ENCODE data around the gene ADAM23.

DNA sequence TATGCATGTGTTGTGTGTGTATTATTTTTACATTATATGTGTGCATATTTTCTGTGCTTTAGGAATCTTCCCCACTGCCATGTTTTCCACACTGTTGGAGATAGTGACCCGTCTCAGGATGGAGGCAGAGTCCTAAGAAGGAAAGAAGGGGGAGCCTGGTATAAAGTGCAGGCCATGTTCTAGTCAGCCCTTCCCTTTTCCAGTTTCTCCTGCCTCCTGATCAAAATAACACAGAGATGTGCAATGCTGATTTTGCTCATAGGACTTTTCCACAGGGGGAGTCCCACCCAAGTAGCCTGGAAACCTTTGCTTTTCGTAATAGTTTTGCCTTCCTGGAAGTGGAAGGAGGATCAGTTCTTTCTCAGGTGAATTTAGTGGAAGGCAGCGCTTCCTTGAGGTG lies 126.1 kb downstream of the ADAM23 start:
- TF ChIP-seq CTCF (optimal IDR thresholded peaks at IDR 0.05 in 1 of 3, IDR thresholded peaks at IDR 0.05 in 1 of 3, conservative IDR thresholded peaks at IDR 0.05 in 1 of 3; ENCODE audit: extremely low read depth in 1 of 3, insufficient read depth in 2 of 3, low read length in 3 of 3) = no peak
- TF ChIP-seq EZH2 (IDR thresholded peaks at IDR 0.05; ENCODE audit: low read length) = no peak

Measured in keratinocyte (primary cell).